Suprapubic skin (tissue), 4 donors: ENCODE data around the gene PITPNM3. TPM values are rescaled to one million over a fixed set of nuclear protein-coding genes. Genes with fewer than 3 reads are reported as not detected.

ENCODE experiments used
- DNase-seq, 2 donors: peaks; one replicate each; pipeline ENCODE4 v3.0.0-alpha.2; 2019; ENCODE audit warnings: low spot score in 2 of 2
- H3K27ac ChIP-seq: fragments of 200-600 bp; sonication (generic); one replicate; pipeline ENCODE4 v1.5.1; 2019
- H3K27me3 ChIP-seq: fragments of 200-600 bp; sonication (generic); one replicate; pipeline ENCODE4 v1.5.1; 2019
- H3K36me3 ChIP-seq: fragments of 200-600 bp; sonication (generic); one replicate; pipeline ENCODE4 v1.5.1; 2019
- H3K4me1 ChIP-seq: fragments of 200-600 bp; sonication (generic); one replicate; pipeline ENCODE4 v1.5.1; 2019
- H3K4me3 ChIP-seq: fragments of 200-600 bp; sonication (generic); one replicate; pipeline ENCODE4 v1.5.1; 2019; ENCODE audit warnings: mild to moderate bottlenecking
- H3K9me3 ChIP-seq: fragments of 200-600 bp; sonication (generic); one replicate; pipeline ENCODE4 v1.5.1; 2019
- CTCF ChIP-seq, 2 donors: fragments of 200-600 bp in 1 of 2; fragments of 450-650 bp in 1 of 2; sonication (generic) in 1 of 2; IDR thresholded peaks; one replicate each; pipeline ENCODE4 v1.5.1; 2016 to 2019; ENCODE audit warnings: antibody characterized with exemption in 2 of 2, mild to moderate bottlenecking in 1 of 2, moderate library complexity in 1 of 2
- EP300 ChIP-seq: sonication (generic); formaldehyde crosslinking; IDR thresholded peaks from one replicate; pipeline ENCODE4 v1.6.1; 2017; ENCODE audit warnings: antibody characterized with exemption
- POLR2A ChIP-seq, 2 donors: fragments of 450-650 bp; IDR thresholded peaks; one replicate each; pipeline ENCODE4 v1.6.1; 2017; ENCODE audit warnings: antibody characterized with exemption in 2 of 2, mild to moderate bottlenecking in 2 of 2, moderate library complexity in 2 of 2
- POLR2AphosphoS5 ChIP-seq, 3 donors: sonication (generic); formaldehyde crosslinking; IDR thresholded peaks; one replicate each; pipeline ENCODE4 v1.6.1; 2017; ENCODE audit warnings: antibody characterized with exemption in 3 of 3
- WGBS: methylation state at CpG from one replicate; pipeline ENCODE4 v1.1.5; 2018; 5-methylcytosine and 5-hydroxymethylcytosine counted together
- total RNA-seq, 4 donors: library from RNA; depleted of rRNA; stranded (reverse); fragments of >200 nt; gene quantifications; one replicate each; pipeline ENCODE4 v1.1.0, GENCODE V29; 2016

PITPNM3 gene
- total RNA-seq, 4 donors from 2014 or later: 16.4 to 31.1 (median 19.2) TPM

- DNase-seq: peak in 1 of 2 donors; percentile 37
- H3K36me3 ChIP-seq: peaks cover 13% of the 10 kb centered on the region
- peaks cover 3% of the 10 kb centered on the region for H3K4me1 ChIP-seq
Observed at GRCh38 chr17:6534846-6535514, 21.4 kb downstream of the PITPNM3 start.

GRCh38 chr17:6532441-6532885 lies 23.9 kb downstream of the PITPNM3 start:
- WGBS: 73% methylated on average over 5 of the region's 5 CpGs
- H3K27ac ChIP-seq: no peak overlapping the region
- no peaks in the 10 kb centered on the region for H3K27me3 ChIP-seq
- H3K4me3 ChIP-seq: no peak overlapping the region
- no peaks in the 10 kb centered on the region for H3K9me3 ChIP-seq
- peak in 1 of 2 donors; percentile 45 for DNase-seq
- TF ChIP-seq EP300 (peak; percentile 69), CTCF (IDR thresholded peaks at IDR 0.05) (no peak)
- H3K36me3 ChIP-seq: peaks cover 5% of the 10 kb centered on the region
- peaks cover 3% of the 10 kb centered on the region for H3K4me1 ChIP-seq

More at GRCh38 chr17:6534846-6535514, 21.4 kb downstream of the PITPNM3 start:
- Histone ChIP-seq H3K27ac (no peak overlapping the region), H3K9me3 (no peaks in the 10 kb centered on the region), H3K4me3 (no peak overlapping the region), H3K27me3 (no peaks in the 10 kb centered on the region)
- no peak for TF ChIP-seq EP300
- no peak for TF ChIP-seq CTCF (IDR thresholded peaks at IDR 0.05)
- no peak for TF ChIP-seq POLR2A (IDR thresholded peaks at IDR 0.05)
- TF ChIP-seq POLR2AphosphoS5 (IDR thresholded peaks at IDR 0.05): no peak
- WGBS: 83% methylated on average over 3 of the region's 3 CpGs

GRCh38 chr17:6531575-6531974 lies 24.8 kb downstream of the PITPNM3 start:
- no peaks in the 10 kb centered on the region for H3K27me3 ChIP-seq
- peaks cover under 1% of the 10 kb centered on the region for H3K36me3 ChIP-seq
- H3K9me3 ChIP-seq: no peaks in the 10 kb centered on the region
- H3K4me1 ChIP-seq: peaks cover 3% of the 10 kb centered on the region
- TF ChIP-seq POLR2AphosphoS5 (IDR thresholded peaks at IDR 0.05): no peak
- TF ChIP-seq EP300: no peak
- TF ChIP-seq CTCF (IDR thresholded peaks at IDR 0.05): no peak
- no peak for TF ChIP-seq POLR2A (IDR thresholded peaks at IDR 0.05)
- H3K27ac ChIP-seq: no peak overlapping the region
- no peak overlapping the region for H3K4me3 ChIP-seq
- DNase-seq: peak in 1 of 2 donors; percentile 41
- 67% methylated on average over 3 of the region's 7 CpGs for WGBS

- no peaks in the 10 kb centered on the region for H3K9me3 ChIP-seq
- no peak overlapping the region for H3K4me3 ChIP-seq
- 78% methylated on average over 5 of the region's 5 CpGs for WGBS
- peak in 1 of 2 donors; percentile 16 for DNase-seq
- H3K4me1 ChIP-seq: peaks cover 3% of the 10 kb centered on the region
- TF ChIP-seq POLR2A (IDR thresholded peaks at IDR 0.05): no peak
- TF ChIP-seq POLR2AphosphoS5 (IDR thresholded peaks at IDR 0.05): no peak
- TF ChIP-seq EP300: no peak
- no peak for TF ChIP-seq CTCF (IDR thresholded peaks at IDR 0.05)
- H3K27ac ChIP-seq: no peak overlapping the region
- no peaks in the 10 kb centered on the region for H3K27me3 ChIP-seq
- no peaks in the 10 kb centered on the region for H3K36me3 ChIP-seq
Observed at GRCh38 chr17:6530324-6530920, 25.9 kb downstream of the PITPNM3 start.

- Histone ChIP-seq H3K4me1 (peaks cover 3% of the 10 kb centered on the region), H3K4me3 (no peak overlapping the region), H3K36me3 (no peaks in the 10 kb centered on the region), H3K27me3 (no peaks in the 10 kb centered on the region), H3K27ac (no peak overlapping the region), H3K9me3 (no peaks in the 10 kb centered on the region)
- WGBS: 70% methylated on average over 3 of the region's 3 CpGs
- TF ChIP-seq CTCF (IDR thresholded peaks at IDR 0.05) (no peak), POLR2AphosphoS5 (IDR thresholded peaks at IDR 0.05) (no peak), EP300 (no peak), POLR2A (IDR thresholded peaks at IDR 0.05) (no peak)
- peak in 1 of 2 donors; percentile 32 for DNase-seq
Observed at GRCh38 chr17:6528557-6528956, 27.8 kb downstream of the PITPNM3 start.
